Measurements from ENCODE around the gene TTN. TPM values are rescaled to one million over a fixed set of nuclear protein-coding genes. Genes with fewer than 3 reads are reported as not detected.
A peak's percentile ranks its signal among the peaks of the same experiment; 100 is the strongest.

Gene TTN
- total and polyA plus RNA-seq, 2 of the 4 experiments (the other 2 are of a cell fraction), result 0.02 to 0.18 TPM

GRCh38 chr2:178732913-178733312, 74.3 kb downstream of the TTN start:
- intact Hi-C loops (cut with micrococcal nuclease) (no loop called here), in situ Hi-C loops (cut with MboI; ENCODE audit: low sequenced_read_pairs) (no loop called here), dilution Hi-C loops (cut with HindIII; ENCODE audit: low sequenced_read_pairs, unreplicated experiment) (no loop called here)
- Histone ChIP-seq H3K4me3 (ENCODE audit: insufficient read depth, low read depth, low read length) (no peak overlapping the region), H2AFZ (replicated peaks; ENCODE audit: low read length, poor library complexity) (no peak overlapping the region), H3K4me2 (ENCODE audit: low read depth, low read length) (no peak overlapping the region), H3K9ac (ENCODE audit: low read depth, low read length) (no peak overlapping the region), H3K9me1 (ENCODE audit: insufficient read depth, low read length) (no peaks in the 10 kb centered on the region), H4K8ac (ENCODE audit: low read depth in 2 of 2, low read length in 2 of 2) (no peak overlapping the region), H3K27me3 (ENCODE audit: control insufficient read depth, insufficient read depth, low read length) (no peaks in the 10 kb centered on the region; the same call in 1 of the 2 replicates), H3K56ac (ENCODE audit: extremely low read depth, insufficient read depth, low read length) (no peak overlapping the region), H3K23ac (ENCODE audit: low read depth, low read length) (no peak overlapping the region), H2BK5ac (ENCODE audit: low read depth, low read length, poor library complexity, severe bottlenecking) (no peak overlapping the region), H4K5ac (ENCODE audit: low read depth, low read length) (no peak overlapping the region), H3K9me3 (ENCODE audit: control insufficient read depth, insufficient read depth, low read length) (no peaks in the 10 kb centered on the region), H2BK15ac (ENCODE audit: low read depth, low read length) (no peak overlapping the region), H3K18ac (ENCODE audit: low read depth, low read length) (no peak overlapping the region), H2BK20ac (ENCODE audit: low read depth, low read length) (no peak overlapping the region), H2AK5ac (ENCODE audit: low read depth, low read length) (no peak overlapping the region), H2AK9ac (replicated peaks; ENCODE audit: low read depth, low read length, poor library complexity) (no peak overlapping the region), H3K79me1 (ENCODE audit: low read depth in 1 of 2, low read length in 2 of 2) (no peaks in the 10 kb centered on the region), H4K91ac (ENCODE audit: insufficient read depth, low read depth, low read length) (no peak overlapping the region), H3K27ac (ENCODE audit: insufficient read depth, low read length) (no peak overlapping the region), H4K20me1 (ENCODE audit: insufficient read depth, low read length) (no peaks in the 10 kb centered on the region), H3K4me1 (ENCODE audit: control insufficient read depth, insufficient read depth, low read length) (no peaks in the 10 kb centered on the region), H3K14ac (replicated peaks; ENCODE audit: low read depth, low read length) (no peak overlapping the region), H2BK120ac (ENCODE audit: low read depth, low read length) (no peak overlapping the region), H3K36me3 (ENCODE audit: control insufficient read depth, insufficient read depth, low read length) (no peaks in the 10 kb centered on the region), H3K4ac (ENCODE audit: low read depth, low read length) (no peak overlapping the region)
- ChIA-PET POLR2A (ENCODE audit: unreplicated experiment) (no interaction called here), CTCF (interaction anchor here (0.7 to 1.3 kb wide), 2 partner anchors 8 to 31 kb away, joined by 3 read pairs; no protein-coding TSS in a partner anchor)
- ATAC-seq (ENCODE audit: low read depth), result no peak
- no CpG with 5 or more reads among the region's 3 CpGs for WGBS, 2 experiments (ENCODE audit: extremely low coverage in 2 of 2, insufficient read length in 1 of 2)
- no peak for DNase-seq
- no TSS peak for BruUV-seq (replicated peaks)
- no peak for TF ChIP-seq POLR2A (IDR thresholded peaks at IDR 0.05; ENCODE audit: low read depth, low read length)
- peak; percentile 54 for TF ChIP-seq CEBPB (IDR thresholded peaks at IDR 0.05; ENCODE audit: low read depth, low read length)
- no peak for TF ChIP-seq MAFK (IDR thresholded peaks at IDR 0.05; ENCODE audit: low read depth, low read length)

All from IMR-90 (cell line).